ENCODE measurements around the gene ITPR1. TPM values are rescaled to one million over a fixed set of nuclear protein-coding genes. Genes with fewer than 3 reads are reported as not detected.
A peak's percentile ranks its signal among the peaks of the same experiment; 100 is the strongest.

The ITPR1 gene
- total RNA-seq, 2 donors from 2014 or later: 7.0 to 18.2 TPM

DNA sequence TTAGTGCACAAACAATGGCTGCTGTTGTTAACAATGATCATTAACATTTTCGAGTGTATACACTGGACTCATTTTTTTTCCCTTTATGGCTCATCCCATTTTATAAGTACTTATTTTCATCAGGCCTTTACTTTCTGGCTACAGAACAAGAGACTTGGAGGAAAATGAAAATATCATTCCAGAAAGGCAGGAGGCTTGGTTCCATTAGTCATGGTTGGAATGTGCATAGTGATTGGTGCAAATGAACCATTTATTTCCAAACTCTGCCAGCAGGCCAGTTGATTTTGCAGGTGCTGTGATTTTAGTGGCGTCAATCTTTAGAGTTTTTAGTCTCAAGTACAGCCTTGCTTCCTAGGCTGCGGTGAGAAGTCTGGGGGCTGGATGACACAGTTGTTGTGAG, 151.8 kb downstream of the ITPR1 start:
- Histone ChIP-seq H3K36me3 (no peaks in the 10 kb centered on the region), H3K27ac (no peak overlapping the region), H3K9ac (ENCODE audit: low read depth in 2 of 2, low read length in 2 of 2) (no peak overlapping the region), H3K27me3 (no peaks in the 10 kb centered on the region), H3K4me1 (no peaks in the 10 kb centered on the region), H3K9me3 (no peaks in the 10 kb centered on the region), H3K4me3 (no peak overlapping the region)
- intact Hi-C loops (cut with DNase I): no loop called here
- no peak for DNase-seq
- TF ChIP-seq, protein P1, sequence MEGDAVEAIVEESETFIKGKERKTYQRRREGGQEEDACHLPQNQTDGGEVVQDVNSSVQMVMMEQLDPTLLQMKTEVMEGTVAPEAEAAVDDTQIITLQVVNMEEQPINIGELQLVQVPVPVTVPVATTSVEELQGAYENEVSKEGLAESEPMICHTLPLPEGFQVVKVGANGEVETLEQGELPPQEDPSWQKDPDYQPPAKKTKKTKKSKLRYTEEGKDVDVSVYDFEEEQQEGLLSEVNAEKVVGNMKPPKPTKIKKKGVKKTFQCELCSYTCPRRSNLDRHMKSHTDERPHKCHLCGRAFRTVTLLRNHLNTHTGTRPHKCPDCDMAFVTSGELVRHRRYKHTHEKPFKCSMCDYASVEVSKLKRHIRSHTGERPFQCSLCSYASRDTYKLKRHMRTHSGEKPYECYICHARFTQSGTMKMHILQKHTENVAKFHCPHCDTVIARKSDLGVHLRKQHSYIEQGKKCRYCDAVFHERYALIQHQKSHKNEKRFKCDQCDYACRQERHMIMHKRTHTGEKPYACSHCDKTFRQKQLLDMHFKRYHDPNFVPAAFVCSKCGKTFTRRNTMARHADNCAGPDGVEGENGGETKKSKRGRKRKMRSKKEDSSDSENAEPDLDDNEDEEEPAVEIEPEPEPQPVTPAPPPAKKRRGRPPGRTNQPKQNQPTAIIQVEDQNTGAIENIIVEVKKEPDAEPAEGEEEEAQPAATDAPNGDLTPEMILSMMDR (IDR thresholded peaks at IDR 0.05): no peak

DNA sequence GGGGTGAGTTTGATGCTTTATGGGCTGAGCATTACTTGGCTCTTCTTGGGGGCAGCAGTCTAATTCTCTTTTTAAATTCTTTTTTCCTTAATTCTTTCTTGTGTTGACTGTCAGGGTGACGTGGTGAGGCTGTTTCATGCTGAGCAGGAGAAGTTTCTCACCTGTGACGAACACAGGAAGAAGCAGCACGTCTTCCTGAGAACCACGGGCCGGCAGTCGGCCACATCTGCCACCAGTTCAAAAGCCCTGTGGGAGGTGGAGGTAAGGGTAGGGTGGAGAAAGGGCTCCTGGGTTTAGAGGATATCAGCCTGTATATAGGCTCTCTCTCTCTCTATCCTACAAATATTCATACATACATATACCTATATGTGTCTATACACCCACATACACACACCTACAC, 152.3 kb downstream of the ITPR1 start:
- TF ChIP-seq, protein P1 (IDR thresholded peaks at IDR 0.05): no peak
- no peak for DNase-seq
- Histone ChIP-seq H3K27me3 (no peaks in the 10 kb centered on the region), H3K9ac (ENCODE audit: low read depth in 2 of 2, low read length in 2 of 2) (no peak overlapping the region), H3K36me3 (no peaks in the 10 kb centered on the region), H3K9me3 (no peaks in the 10 kb centered on the region), H3K4me3 (no peak overlapping the region), H3K27ac (no peak overlapping the region), H3K4me1 (no peaks in the 10 kb centered on the region)
- intact Hi-C loops (cut with DNase I): no loop called here

DNA sequence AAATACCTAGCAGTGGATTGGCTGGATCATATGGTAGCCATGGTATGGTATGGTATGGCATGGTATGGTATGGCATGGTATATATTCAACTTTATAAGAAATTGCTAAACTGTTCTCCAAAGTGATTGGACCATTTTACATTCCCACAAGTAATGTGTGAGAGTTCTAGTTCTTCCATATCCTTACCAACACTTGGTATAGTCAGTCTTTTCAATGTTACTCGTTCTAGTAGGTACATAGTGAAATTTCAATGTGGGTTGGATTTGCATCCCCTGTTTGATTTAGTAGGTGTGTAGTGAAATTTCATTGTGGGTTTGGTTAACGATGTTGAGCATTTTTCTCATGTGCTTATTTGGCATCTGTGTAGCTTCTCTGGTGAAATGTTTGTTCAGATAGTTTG, 154.3 kb downstream of the ITPR1 start:
- H3K4me3 ChIP-seq: no peak overlapping the region
- intact Hi-C loops (cut with DNase I): no loop called here
- H3K27ac ChIP-seq: no peak overlapping the region
- no peaks in the 10 kb centered on the region for H3K36me3 ChIP-seq
- no peaks in the 10 kb centered on the region for H3K27me3 ChIP-seq
- H3K4me1 ChIP-seq: no peaks in the 10 kb centered on the region
- DNase-seq: no peak
- no peak overlapping the region for H3K9ac ChIP-seq (ENCODE audit: low read depth in 2 of 2, low read length in 2 of 2)
- no peaks in the 10 kb centered on the region for H3K9me3 ChIP-seq
- TF ChIP-seq, protein P1 (IDR thresholded peaks at IDR 0.05): no peak

DNA sequence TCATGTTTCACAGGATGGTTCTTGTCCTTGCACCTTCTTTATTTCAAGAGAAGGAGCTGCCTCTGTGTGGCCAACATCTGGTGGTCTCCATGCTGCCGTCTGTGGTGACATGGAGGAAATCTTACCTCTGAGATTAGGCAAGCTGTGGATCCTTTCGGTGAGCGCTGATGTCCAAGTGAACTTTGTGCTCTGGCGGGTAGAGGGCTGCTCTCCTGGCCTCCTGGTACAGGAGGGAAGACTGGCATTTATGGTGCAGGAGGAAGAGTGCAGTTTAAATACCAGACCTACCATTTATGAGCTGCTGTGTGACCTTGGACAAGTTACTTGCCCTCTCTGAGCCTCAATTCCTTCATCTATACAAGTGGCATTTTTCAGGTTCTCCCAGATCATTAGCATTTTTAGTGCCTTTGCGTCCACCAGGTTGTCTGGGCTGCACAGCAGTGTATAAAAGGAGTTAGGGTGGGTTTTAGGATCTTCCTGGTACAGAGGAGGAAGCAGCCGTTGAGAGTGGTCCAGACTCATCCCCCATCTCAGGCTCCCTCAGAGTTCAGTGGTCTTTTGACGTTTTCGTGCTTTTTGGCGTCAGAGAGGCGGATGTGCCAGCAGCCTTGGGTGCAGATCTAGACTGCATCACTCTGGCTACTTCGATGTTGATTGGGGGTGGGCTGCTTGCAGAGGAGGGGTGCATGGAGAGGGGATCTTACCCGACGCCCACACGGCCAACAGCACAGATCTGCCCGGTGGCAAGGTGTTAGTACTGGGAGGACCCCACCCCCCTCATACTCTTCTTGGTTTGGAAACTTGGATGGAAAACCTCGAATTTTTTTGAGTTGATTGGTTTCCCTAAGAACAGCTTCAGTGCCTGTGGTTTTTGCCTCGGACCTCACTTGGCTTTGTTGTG, 162.2 kb downstream of the ITPR1 start:
- Histone ChIP-seq H3K4me3 (no peak overlapping the region), H3K4me1 (no peaks in the 10 kb centered on the region), H3K9me3 (no peaks in the 10 kb centered on the region), H3K36me3 (no peaks in the 10 kb centered on the region), H3K27ac (no peak overlapping the region), H3K9ac (ENCODE audit: low read depth in 2 of 2, low read length in 2 of 2) (no peak overlapping the region), H3K27me3 (no peaks in the 10 kb centered on the region)
- intact Hi-C loops (cut with DNase I): loop anchor here (2.0 to 5.0 kb wide), 2 partner anchors 55 to 402 kb away; no protein-coding TSS in a partner anchor
- no peak for DNase-seq
- TF ChIP-seq, protein P1 (IDR thresholded peaks at IDR 0.05): no peak

DNA sequence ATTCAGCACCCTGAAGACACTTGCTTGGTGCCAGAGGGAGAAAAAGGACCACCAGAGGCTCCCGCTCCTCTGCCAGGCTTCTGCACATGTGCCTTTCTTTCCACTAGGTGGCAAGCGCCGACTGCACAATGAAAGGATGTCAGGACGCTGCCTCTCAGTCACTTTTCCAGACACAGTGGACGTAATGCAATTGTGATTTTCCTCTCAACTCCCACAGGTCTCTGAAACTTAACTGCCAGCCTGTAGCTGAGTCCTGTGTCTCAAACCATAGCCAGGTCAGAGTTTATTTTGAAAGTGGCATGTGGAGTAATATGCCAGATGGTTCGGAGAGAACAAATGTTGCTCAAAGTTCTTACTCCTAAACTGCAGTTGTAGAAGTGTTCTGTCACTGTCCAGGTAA, 162.9 kb downstream of the ITPR1 start:
- no peaks in the 10 kb centered on the region for H3K36me3 ChIP-seq
- DNase-seq: peak; percentile 43
- H3K9ac ChIP-seq (ENCODE audit: low read depth in 2 of 2, low read length in 2 of 2): no peak overlapping the region
- no peaks in the 10 kb centered on the region for H3K9me3 ChIP-seq
- H3K4me1 ChIP-seq: no peaks in the 10 kb centered on the region
- no peak overlapping the region for H3K27ac ChIP-seq
- TF ChIP-seq, protein P1 (IDR thresholded peaks at IDR 0.05): peak; percentile 62
- H3K4me3 ChIP-seq: no peak overlapping the region
- H3K27me3 ChIP-seq: no peaks in the 10 kb centered on the region
- intact Hi-C loops (cut with DNase I): loop anchor here (2.0 to 5.0 kb wide), 2 partner anchors 55 to 401 kb away; no protein-coding TSS in a partner anchor
